ENCODE data around the gene KIAA1210.
"Not testable (repeated sequence)": the region's sequence is repeated elsewhere in the genome, so short reads cannot be mapped to it uniquely, and the experiment has no call there.

KIAA1210 gene

GRCh38 chrX:119030990-119031389 lies 96.6 kb downstream of the KIAA1210 start:
- no peak for FAIRE-seq

- not testable (repeated sequence) for FAIRE-seq
These were observed 98.0 kb downstream of the KIAA1210 start for GRCh38 chrX:119029656-119030055.

- FAIRE-seq = no peak
These were observed 98.8 kb downstream of the KIAA1210 start for GRCh38 chrX:119028733-119029330.
